Gastrocnemius medialis (tissue), 4 donors: ENCODE measurements around the gene MMRN1.

Experiments used
- CTCF ChIP-seq, 5 experiments: fragments of 450-650 bp in 3 of 5; fragments of 200-600 bp in 2 of 5; sonication (generic) in 2 of 5; IDR thresholded peaks in 4 of 5; conservative IDR thresholded peaks in 1 of 5; 1 replicate in 4 of 5; 2 replicates in 1 of 5; pipeline ENCODE4 v1.5.1; 2016 to 2019; ENCODE audit warnings: antibody characterized with exemption in 5 of 5, mild to moderate bottlenecking in 3 of 5, moderate library complexity in 3 of 5
- POLR2A ChIP-seq, 2 donors: fragments of 450-650 bp; IDR thresholded peaks; one replicate each; pipeline ENCODE4 v1.6.1; 2017; ENCODE audit warnings: antibody characterized with exemption in 2 of 2, mild to moderate bottlenecking in 2 of 2, moderate library complexity in 2 of 2

GRCh38 chr4:89904524-89904923 lies 9.9 kb downstream of the MMRN1 start:
- no peak for TF ChIP-seq POLR2A (IDR thresholded peaks at IDR 0.05)
- TF ChIP-seq CTCF (IDR thresholded peaks at IDR 0.05 in 4 of 5, conservative IDR thresholded peaks at IDR 0.05 in 1 of 5), result no peak
